ENCODE data around the gene MGME1. TPM values are rescaled to one million over a fixed set of nuclear protein-coding genes. Genes with fewer than 3 reads are reported as not detected.

Gene MGME1
- total and polyA plus RNA-seq, 2 of the 13 experiments (the other 11 are each of a cell fraction or from before 2014, with no cell fraction given): 36.7 to 66.6 TPM

DNA sequence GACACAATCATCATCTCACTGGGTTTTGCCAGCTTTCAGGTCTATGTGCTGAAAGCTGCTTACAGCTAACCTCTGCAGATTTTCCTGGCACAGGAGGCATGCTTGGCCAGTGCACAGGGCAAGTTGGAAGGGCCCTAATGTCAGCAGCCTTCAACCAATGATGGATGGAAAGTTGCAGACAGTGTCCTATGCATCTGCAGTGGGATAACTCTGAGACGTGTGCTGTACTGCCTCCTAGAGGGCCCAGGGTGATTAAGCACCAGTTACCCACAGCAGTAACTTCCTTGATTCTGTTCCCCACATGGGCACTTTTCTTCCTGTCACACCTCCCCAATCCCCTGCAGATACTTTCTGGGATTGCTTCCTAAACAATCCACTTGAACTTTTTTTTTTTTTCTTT is 50.2 kb downstream of the MGME1 start:
- BruUV-seq (replicated peaks): no TSS peak
- Histone ChIP-seq H3K9me3 (ENCODE audit: low read length) (no peaks in the 10 kb centered on the region), H3K4me3 (replicated peaks in 1 of 3; ENCODE audit: insufficient read depth in 1 of 3, low read depth in 2 of 3, low read length in 3 of 3) (no peak overlapping the region), H3K9ac (ENCODE audit: insufficient read depth, low read depth, low read length) (no peak overlapping the region), H3K4me1 (ENCODE audit: insufficient read depth, low read length) (no peaks in the 10 kb centered on the region), H2AFZ (ENCODE audit: low read length) (no peak overlapping the region), H3K79me2 (ENCODE audit: insufficient read depth, low read length) (no peaks in the 10 kb centered on the region), H4K20me1 (ENCODE audit: insufficient read depth, low read length) (no peaks in the 10 kb centered on the region), H3K4me2 (ENCODE audit: low read depth, low read length) (no peak overlapping the region), H3K36me3 (replicated peaks in 1 of 2; ENCODE audit: control insufficient read depth in 1 of 2, insufficient read depth in 2 of 2, low read length in 2 of 2) (no peaks in the 10 kb centered on the region), H3K27me3 (ENCODE audit: control insufficient read depth in 1 of 2, insufficient read depth in 2 of 2, low read length in 2 of 2) (peaks cover 0 to 15% of the 10 kb centered on the region in 2 experiments; a peak in 3 of 5 replicates), H3K27ac (ENCODE audit: extremely low read length, insufficient read depth, low read length) (no peak overlapping the region)
- WGBS (ENCODE audit: low lambda C conversion rate): 7% methylated on average over 1 of the region's 1 CpG
- peak; percentile 58 for FAIRE-seq
- POLR2A ChIA-PET: no interaction called here
- in situ Hi-C loops (cut with HindIII; ENCODE audit: extremely low pct_ligation_motif_present, low pct_unique_long_range_greater_than_20kb) (no loop called here), intact Hi-C loops (cut with micrococcal nuclease; ENCODE audit: unreplicated experiment) (no loop called here)
- ATAC-seq: peak; percentile 82
- CTCF ChIA-PET (ENCODE audit: low intra/inter-chr PET ratio, low total read pairs): interaction anchor here (0.6 kb wide), 1 partner anchor 95 kb away, joined by 3 read pairs; no protein-coding TSS in a partner anchor
- DNase-seq (ENCODE audit: low spot score): peak; percentile 46
- no peak for TF ChIP-seq NONO (IDR thresholded peaks at IDR 0.05)
- no peak for TF ChIP-seq NONO (CRISPR knock-in tag; conservative IDR thresholded peaks at IDR 0.05)
- no peak for TF ChIP-seq HCFC1 (IDR thresholded peaks at IDR 0.05; ENCODE audit: low read depth, low read length)
- TF ChIP-seq, protein P1, sequence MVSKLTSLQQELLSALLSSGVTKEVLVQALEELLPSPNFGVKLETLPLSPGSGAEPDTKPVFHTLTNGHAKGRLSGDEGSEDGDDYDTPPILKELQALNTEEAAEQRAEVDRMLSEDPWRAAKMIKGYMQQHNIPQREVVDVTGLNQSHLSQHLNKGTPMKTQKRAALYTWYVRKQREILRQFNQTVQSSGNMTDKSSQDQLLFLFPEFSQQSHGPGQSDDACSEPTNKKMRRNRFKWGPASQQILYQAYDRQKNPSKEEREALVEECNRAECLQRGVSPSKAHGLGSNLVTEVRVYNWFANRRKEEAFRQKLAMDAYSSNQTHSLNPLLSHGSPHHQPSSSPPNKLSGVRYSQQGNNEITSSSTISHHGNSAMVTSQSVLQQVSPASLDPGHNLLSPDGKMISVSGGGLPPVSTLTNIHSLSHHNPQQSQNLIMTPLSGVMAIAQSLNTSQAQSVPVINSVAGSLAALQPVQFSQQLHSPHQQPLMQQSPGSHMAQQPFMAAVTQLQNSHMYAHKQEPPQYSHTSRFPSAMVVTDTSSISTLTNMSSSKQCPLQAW (CRISPR knock-in tag; IDR thresholded peaks at IDR 0.05): 0 out of 2 replicates have a peak, but pooled peaks have one; percentile 30
- TF ChIP-seq, protein P2, sequence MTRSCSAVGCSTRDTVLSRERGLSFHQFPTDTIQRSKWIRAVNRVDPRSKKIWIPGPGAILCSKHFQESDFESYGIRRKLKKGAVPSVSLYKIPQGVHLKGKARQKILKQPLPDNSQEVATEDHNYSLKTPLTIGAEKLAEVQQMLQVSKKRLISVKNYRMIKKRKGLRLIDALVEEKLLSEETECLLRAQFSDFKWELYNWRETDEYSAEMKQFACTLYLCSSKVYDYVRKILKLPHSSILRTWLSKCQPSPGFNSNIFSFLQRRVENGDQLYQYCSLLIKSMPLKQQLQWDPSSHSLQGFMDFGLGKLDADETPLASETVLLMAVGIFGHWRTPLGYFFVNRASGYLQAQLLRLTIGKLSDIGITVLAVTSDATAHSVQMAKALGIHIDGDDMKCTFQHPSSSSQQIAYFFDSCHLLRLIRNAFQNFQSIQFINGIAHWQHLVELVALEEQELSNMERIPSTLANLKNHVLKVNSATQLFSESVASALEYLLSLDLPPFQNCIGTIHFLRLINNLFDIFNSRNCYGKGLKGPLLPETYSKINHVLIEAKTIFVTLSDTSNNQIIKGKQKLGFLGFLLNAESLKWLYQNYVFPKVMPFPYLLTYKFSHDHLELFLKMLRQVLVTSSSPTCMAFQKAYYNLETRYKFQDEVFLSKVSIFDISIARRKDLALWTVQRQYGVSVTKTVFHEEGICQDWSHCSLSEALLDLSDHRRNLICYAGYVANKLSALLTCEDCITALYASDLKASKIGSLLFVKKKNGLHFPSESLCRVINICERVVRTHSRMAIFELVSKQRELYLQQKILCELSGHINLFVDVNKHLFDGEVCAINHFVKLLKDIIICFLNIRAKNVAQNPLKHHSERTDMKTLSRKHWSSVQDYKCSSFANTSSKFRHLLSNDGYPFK (CRISPR knock-in tag; IDR thresholded peaks at IDR 0.05; ENCODE audit: borderline replicate concordance): no peak
- TF ChIP-seq GABPB1 (CRISPR knock-in tag; IDR thresholded peaks at IDR 0.05): no peak
- TF ChIP-seq SKI (IDR thresholded peaks at IDR 0.05; ENCODE audit: partially characterized antibody): no peak
- TF ChIP-seq ELF3 (CRISPR knock-in tag; IDR thresholded peaks at IDR 0.05): peak; percentile 57; the same call in 1 of the 2 replicates
- TF ChIP-seq, protein P3, sequence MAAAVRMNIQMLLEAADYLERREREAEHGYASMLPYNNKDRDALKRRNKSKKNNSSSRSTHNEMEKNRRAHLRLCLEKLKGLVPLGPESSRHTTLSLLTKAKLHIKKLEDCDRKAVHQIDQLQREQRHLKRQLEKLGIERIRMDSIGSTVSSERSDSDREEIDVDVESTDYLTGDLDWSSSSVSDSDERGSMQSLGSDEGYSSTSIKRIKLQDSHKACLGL (CRISPR knock-in tag; IDR thresholded peaks at IDR 0.05): 0 out of 2 replicates have a peak, but pooled peaks have one; percentile 21
- no peak for TF ChIP-seq HDAC6 (IDR thresholded peaks at IDR 0.05; ENCODE audit: low read depth, low read length)
- TF ChIP-seq, protein P4, sequence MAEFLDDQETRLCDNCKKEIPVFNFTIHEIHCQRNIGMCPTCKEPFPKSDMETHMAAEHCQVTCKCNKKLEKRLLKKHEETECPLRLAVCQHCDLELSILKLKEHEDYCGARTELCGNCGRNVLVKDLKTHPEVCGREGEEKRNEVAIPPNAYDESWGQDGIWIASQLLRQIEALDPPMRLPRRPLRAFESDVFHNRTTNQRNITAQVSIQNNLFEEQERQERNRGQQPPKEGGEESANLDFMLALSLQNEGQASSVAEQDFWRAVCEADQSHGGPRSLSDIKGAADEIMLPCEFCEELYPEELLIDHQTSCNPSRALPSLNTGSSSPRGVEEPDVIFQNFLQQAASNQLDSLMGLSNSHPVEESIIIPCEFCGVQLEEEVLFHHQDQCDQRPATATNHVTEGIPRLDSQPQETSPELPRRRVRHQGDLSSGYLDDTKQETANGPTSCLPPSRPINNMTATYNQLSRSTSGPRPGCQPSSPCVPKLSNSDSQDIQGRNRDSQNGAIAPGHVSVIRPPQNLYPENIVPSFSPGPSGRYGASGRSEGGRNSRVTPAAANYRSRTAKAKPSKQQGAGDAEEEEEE (CRISPR knock-in tag; IDR thresholded peaks at IDR 0.05; ENCODE audit: borderline replicate concordance): no peak
- TF ChIP-seq ZNF552 (CRISPR knock-in tag; IDR thresholded peaks at IDR 0.05; ENCODE audit: borderline replicate concordance): no peak
- no peak for TF ChIP-seq ARID2 (CRISPR knock-in tag; IDR thresholded peaks at IDR 0.05; ENCODE audit: borderline replicate concordance)
- TF ChIP-seq MIXL1 (CRISPR knock-in tag; IDR thresholded peaks at IDR 0.05): peak; percentile 39; the same call in 1 of the 2 replicates
- no peak for TF ChIP-seq TBL1XR1 (IDR thresholded peaks at IDR 0.05; ENCODE audit: borderline replicate concordance, low read length, partially characterized antibody)
- TF ChIP-seq SMC3 (IDR thresholded peaks at IDR 0.05; ENCODE audit: low read length): peak; percentile 59; the same call in 1 of the 2 replicates
- TF ChIP-seq RFXANK (CRISPR knock-in tag; IDR thresholded peaks at IDR 0.05): no peak
- 0 out of 2 replicates have a peak, but pooled peaks have one; percentile 42 for TF ChIP-seq RAD21 (CRISPR knock-in tag; IDR thresholded peaks at IDR 0.05)
- TF ChIP-seq NFYB (CRISPR knock-in tag; IDR thresholded peaks at IDR 0.05): no peak
- TF ChIP-seq, protein P5, sequence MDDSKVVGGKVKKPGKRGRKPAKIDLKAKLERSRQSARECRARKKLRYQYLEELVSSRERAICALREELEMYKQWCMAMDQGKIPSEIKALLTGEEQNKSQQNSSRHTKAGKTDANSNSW (CRISPR knock-in tag; IDR thresholded peaks at IDR 0.05; ENCODE audit: borderline replicate concordance): no peak

Measured in HepG2 (cell line).